D721Med (cell line): ENCODE measurements around the gene SCN2A.
A peak's percentile ranks its signal among the peaks of the same experiment; 100 is the strongest.

Experiments used
- DNase-seq: peaks from one replicate; pipeline ENCODE4 v3.0.0; 2011; ENCODE audit warnings: low spot score; ENCODE audit not compliant: insufficient read length
- FAIRE-seq: peaks from 2 replicates; lab custom pipeline; 2011; peaks lifted over from hg19 to GRCh38; lab: Jason Lieb, UNC
- TF ChIP-seq, protein P1 (sequence below): IDR thresholded peaks from 2 replicates; pipeline ENCODE4 v1.5.1; 2012; ENCODE audit warnings: mild to moderate bottlenecking, control low read depth; ENCODE audit not compliant: insufficient read depth; ENCODE audit errors: missing control alignments

SCN2A gene

GRCh38 chr2:165202239-165202638 is 37.0 kb upstream of the SCN2A start:
- FAIRE-seq (no peak), DNase-seq (no peak)
- TF ChIP-seq, protein P1, sequence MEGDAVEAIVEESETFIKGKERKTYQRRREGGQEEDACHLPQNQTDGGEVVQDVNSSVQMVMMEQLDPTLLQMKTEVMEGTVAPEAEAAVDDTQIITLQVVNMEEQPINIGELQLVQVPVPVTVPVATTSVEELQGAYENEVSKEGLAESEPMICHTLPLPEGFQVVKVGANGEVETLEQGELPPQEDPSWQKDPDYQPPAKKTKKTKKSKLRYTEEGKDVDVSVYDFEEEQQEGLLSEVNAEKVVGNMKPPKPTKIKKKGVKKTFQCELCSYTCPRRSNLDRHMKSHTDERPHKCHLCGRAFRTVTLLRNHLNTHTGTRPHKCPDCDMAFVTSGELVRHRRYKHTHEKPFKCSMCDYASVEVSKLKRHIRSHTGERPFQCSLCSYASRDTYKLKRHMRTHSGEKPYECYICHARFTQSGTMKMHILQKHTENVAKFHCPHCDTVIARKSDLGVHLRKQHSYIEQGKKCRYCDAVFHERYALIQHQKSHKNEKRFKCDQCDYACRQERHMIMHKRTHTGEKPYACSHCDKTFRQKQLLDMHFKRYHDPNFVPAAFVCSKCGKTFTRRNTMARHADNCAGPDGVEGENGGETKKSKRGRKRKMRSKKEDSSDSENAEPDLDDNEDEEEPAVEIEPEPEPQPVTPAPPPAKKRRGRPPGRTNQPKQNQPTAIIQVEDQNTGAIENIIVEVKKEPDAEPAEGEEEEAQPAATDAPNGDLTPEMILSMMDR: no peak

DNA sequence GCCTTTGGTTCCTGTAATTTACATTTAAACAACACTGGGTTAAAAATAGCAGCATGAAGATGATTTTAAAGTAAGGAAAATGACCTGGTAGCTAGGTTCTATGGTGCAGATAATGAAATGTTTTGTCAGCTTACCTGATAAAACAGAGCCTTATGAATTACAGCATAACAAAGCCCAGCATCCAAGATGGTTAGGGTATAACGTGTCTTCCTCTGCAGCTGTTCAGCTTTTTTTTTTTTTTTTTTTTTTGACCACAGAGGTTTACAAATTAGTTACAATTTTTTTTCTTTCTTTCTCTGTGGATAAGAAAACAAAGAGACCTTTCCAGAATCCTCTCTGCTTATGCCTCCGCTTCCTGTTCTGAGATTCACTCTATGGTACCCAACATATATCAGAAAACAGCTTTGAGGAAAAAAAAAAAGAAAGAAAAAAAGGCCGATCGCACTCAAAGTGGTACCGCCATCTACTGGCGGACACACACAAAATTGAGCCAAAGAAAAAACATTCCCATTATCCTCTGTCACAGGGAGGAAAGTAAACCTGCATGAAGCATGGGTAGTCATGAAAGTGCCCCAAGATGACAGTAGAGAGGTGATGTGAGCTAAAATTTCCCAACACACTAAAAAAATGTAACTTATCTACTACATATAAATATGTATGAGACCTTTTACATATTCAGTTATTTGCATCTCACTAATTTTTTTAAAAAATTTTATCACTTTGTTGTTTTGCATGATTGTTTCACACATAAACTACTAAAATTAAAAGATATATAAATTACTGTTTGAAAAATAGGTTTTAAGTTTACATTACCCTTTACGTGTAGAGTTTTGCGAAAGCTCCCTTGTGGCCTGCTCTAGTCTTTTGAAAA is 35.3 kb upstream of the SCN2A start, which contains the start of gene SCN3A:
SCN3A (minus strand) TSS at position 362 of the 871 bp plus-strand sequence. CDS start 27,656 bp downstream, outside the sequence.
- no peak for DNase-seq
- FAIRE-seq: peak; percentile 78
- TF ChIP-seq, protein P1: peak; percentile 92

- DNase-seq (no peak), FAIRE-seq (no peak)
- TF ChIP-seq, protein P1: no peak
Observed at GRCh38 chr2:165205865-165206264, 33.3 kb upstream of the SCN2A start.

GRCh38 chr2:165208094-165208493 is 31.1 kb upstream of the SCN2A start:
- no peak for DNase-seq
- FAIRE-seq: no peak
- TF ChIP-seq, protein P1: no peak

DNA sequence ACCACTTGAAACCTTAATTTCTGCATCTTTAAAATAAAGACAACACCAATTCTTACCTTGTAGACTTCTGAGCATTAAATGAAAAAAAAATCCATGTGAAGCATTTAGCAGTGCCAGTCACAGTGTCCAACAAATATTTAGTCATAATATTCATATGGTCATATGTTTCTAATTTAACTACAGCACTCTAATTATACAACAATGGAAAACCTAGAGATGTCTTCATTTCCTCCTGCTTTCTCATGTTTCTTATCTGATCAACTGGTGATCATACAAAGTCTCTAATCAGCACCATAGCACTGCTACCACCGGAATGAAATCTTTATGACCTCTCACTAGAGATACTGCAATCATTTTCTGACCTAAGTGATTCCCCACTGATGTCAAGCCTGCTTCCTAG is 25.1 kb upstream of the SCN2A start:
- DNase-seq: no peak
- TF ChIP-seq, protein P1: no peak
- FAIRE-seq: no peak

DNA sequence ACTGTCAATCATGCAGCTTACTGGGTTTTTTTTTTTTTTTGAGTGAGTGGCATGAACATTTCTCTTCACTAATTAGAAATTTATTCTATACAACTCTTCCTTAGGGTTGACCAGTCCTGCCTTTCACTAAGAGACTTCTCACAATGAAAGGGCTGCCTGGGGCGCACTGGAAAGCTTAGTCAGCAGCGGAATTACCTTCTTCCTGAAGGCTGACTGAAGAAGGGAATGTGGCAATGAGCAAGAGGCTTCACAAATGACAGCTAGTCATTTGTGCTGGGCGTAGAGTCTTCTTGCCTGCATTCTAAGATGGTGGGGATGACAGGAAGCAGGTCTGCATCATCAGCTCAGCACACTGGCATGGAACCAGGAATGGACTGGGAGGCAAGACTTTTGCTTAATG is 19.7 kb upstream of the SCN2A start:
- FAIRE-seq (no peak), DNase-seq (no peak)
- TF ChIP-seq, protein P1: no peak

DNA sequence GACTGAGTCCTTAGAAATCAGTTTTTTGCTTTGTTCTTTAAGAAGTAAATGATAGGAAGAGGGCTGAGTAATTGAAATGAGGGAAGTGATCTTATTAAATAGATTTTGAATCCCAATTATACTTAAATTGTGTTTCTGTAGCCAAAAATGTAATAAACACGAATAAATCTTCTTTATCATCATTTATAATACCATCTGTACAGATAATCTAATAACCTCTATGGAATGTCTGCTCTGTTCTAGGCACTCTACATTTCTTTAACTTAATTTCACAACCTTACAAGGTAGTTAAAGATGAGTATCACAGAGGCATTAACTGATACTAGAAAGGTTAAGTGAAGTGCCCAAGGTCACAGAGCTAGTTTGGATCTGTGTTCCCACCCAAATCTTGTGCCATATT is 14.3 kb upstream of the SCN2A start:
- FAIRE-seq: no peak
- TF ChIP-seq, protein P1: no peak

More for the DNA sequence above, 14.3 kb upstream of the SCN2A start:
- DNase-seq: no peak
